GM19240 (cell line): ENCODE measurements around the gene PCLO.
"Not testable (repeated sequence)": the region's sequence is repeated elsewhere in the genome, so short reads cannot be mapped to it uniquely, and the experiment has no call there.

Experiments used
- DNase-seq: peaks from one replicate; pipeline ENCODE4 v3.0.0; 2011; ENCODE audit warnings: low spot score; ENCODE audit not compliant: insufficient read length

PCLO gene

GRCh38 chr7:82964150-82964882 is 198.4 kb downstream of the PCLO start:
- peak; percentile 2 for DNase-seq

- DNase-seq = no peak
Measured at GRCh38 chr7:82961240-82961639, 201.4 kb downstream of the PCLO start.

GRCh38 chr7:82959528-82959927 is 203.2 kb downstream of the PCLO start:
- DNase-seq = no peak

- no peak for DNase-seq
Measured at GRCh38 chr7:82957521-82957920, 205.2 kb downstream of the PCLO start.

GRCh38 chr7:82953324-82954027 is 209.2 kb downstream of the PCLO start:
- no peak for DNase-seq

GRCh38 chr7:82950436-82950835 is 212.2 kb downstream of the PCLO start:
- DNase-seq = no peak

- DNase-seq = no peak
Measured at GRCh38 chr7:82945480-82945879, 217.2 kb downstream of the PCLO start.

- no peak for DNase-seq
Measured at GRCh38 chr7:82945056-82945455, 217.6 kb downstream of the PCLO start.

GRCh38 chr7:82932516-82932915 is 230.2 kb downstream of the PCLO start:
- no peak for DNase-seq

GRCh38 chr7:82926477-82926876 is 236.2 kb downstream of the PCLO start:
- DNase-seq = no peak

- DNase-seq = no peak
Measured at GRCh38 chr7:82925331-82925730, 237.4 kb downstream of the PCLO start.

GRCh38 chr7:82906502-82906901 is 256.2 kb downstream of the PCLO start:
- DNase-seq = no peak

- no peak for DNase-seq
Measured at GRCh38 chr7:82904871-82905270, 257.8 kb downstream of the PCLO start.

- not testable (repeated sequence) for DNase-seq
Measured at GRCh38 chr7:82901098-82901497, 261.6 kb downstream of the PCLO start.

GRCh38 chr7:82897500-82897899 is 265.2 kb downstream of the PCLO start:
- no peak for DNase-seq

- not testable (repeated sequence) for DNase-seq
Measured at GRCh38 chr7:82894341-82894740, 268.3 kb downstream of the PCLO start.

- DNase-seq = no peak
Measured at GRCh38 chr7:82886324-82886723, 276.4 kb downstream of the PCLO start.

- DNase-seq = no peak
Measured at GRCh38 chr7:82865856-82866255, 296.8 kb downstream of the PCLO start.

GRCh38 chr7:82859106-82859850 is 303.4 kb downstream of the PCLO start:
- DNase-seq = no peak

GRCh38 chr7:82851121-82851520 is 311.6 kb downstream of the PCLO start:
- DNase-seq = no peak

- DNase-seq = no peak
Measured at GRCh38 chr7:82841828-82842227, 320.9 kb downstream of the PCLO start.

GRCh38 chr7:82840061-82840460 is 322.6 kb downstream of the PCLO start:
- DNase-seq = no peak
